BE2C (cell line): Measurements from ENCODE around the gene NFKBIA.
"Not testable (repeated sequence)": the region's sequence is repeated elsewhere in the genome, so short reads cannot be mapped to it uniquely, and the experiment has no call there.

Experiments
- DNase-seq: peaks from one replicate; pipeline ENCODE4 v3.0.0-alpha.2; 2020
- H3K27me3 ChIP-seq: fragments of 250-450 bp; sonication (Bioruptor Pico); 2 replicates; pipeline ENCODE4 v1.5.1; 2020; ENCODE audit warnings: mild to moderate bottlenecking
- H3K36me3 ChIP-seq: fragments of 250-450 bp; sonication (Bioruptor Pico); 2 replicates; pipeline ENCODE4 v1.5.1; 2020; ENCODE audit warnings: mild to moderate bottlenecking
- H3K4me1 ChIP-seq: fragments of 250-450 bp; sonication (Bioruptor Pico); 2 replicates; pipeline ENCODE4 v1.5.1; 2020
- H3K4me3 ChIP-seq: 2 replicates; pipeline ENCODE4 v1.5.1; 2011; ENCODE audit warnings: low read depth, low read length
- H3K9me3 ChIP-seq: fragments of 250-450 bp; sonication (Bioruptor Pico); 2 replicates; pipeline ENCODE4 v1.5.1; 2020
- TF ChIP-seq, protein P1 (sequence below): IDR thresholded peaks from 2 replicates; pipeline ENCODE4 v1.5.1; 2012; ENCODE audit warnings: mild to moderate bottlenecking, low read depth, low read length

Gene NFKBIA

DNA sequence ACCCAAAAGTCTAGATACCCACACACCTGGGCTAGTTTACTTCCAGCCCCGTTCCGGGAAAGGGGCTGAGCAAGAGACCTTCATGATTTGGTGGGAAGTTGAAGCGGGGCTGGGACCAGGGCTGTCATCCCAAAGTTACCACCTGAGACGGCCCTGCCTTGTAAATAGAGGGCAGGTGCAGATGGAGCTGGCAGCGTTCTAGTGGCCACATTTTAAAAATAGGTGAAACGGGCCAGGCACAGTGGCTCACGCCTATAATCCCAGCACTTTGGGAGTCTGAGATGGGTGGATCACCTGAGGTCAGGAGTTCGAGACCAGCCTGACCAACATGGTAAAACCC lies 43.4 kb downstream of the NFKBIA start:
- H3K9me3 ChIP-seq: no peaks in the 10 kb centered on the region
- H3K36me3 ChIP-seq: no peaks in the 10 kb centered on the region
- no peaks in the 10 kb centered on the region for H3K27me3 ChIP-seq
- no peak overlapping the region for H3K4me3 ChIP-seq
- TF ChIP-seq, protein P1, sequence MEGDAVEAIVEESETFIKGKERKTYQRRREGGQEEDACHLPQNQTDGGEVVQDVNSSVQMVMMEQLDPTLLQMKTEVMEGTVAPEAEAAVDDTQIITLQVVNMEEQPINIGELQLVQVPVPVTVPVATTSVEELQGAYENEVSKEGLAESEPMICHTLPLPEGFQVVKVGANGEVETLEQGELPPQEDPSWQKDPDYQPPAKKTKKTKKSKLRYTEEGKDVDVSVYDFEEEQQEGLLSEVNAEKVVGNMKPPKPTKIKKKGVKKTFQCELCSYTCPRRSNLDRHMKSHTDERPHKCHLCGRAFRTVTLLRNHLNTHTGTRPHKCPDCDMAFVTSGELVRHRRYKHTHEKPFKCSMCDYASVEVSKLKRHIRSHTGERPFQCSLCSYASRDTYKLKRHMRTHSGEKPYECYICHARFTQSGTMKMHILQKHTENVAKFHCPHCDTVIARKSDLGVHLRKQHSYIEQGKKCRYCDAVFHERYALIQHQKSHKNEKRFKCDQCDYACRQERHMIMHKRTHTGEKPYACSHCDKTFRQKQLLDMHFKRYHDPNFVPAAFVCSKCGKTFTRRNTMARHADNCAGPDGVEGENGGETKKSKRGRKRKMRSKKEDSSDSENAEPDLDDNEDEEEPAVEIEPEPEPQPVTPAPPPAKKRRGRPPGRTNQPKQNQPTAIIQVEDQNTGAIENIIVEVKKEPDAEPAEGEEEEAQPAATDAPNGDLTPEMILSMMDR: no peak
- no peak for DNase-seq
- H3K4me1 ChIP-seq: peaks cover 2% of the 10 kb centered on the region; the same call in 1 of the 2 replicates

DNA sequence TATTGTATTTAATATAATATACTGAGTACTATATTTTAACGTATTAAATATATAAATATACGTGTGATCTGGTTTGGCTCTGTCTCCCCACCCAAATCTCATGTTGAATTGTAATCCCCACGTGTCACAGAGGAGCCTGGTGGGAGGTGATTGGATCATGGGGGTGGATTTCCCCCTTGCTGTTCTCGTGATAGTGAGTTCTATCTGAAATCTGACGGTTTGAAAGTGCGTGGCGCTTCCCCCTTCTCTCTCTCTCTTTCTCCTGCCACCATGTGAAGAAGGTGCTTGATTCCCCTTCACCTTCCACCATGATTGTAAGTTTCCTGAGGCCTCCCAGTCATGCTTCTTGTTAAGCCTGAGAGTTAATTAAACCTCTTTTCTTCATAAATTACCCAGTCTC lies 44.9 kb downstream of the NFKBIA start:
- H3K27me3 ChIP-seq, H3K36me3 ChIP-seq, DNase-seq, H3K4me1 ChIP-seq, H3K4me3 ChIP-seq, H3K9me3 ChIP-seq: not testable (repeated sequence)

DNA sequence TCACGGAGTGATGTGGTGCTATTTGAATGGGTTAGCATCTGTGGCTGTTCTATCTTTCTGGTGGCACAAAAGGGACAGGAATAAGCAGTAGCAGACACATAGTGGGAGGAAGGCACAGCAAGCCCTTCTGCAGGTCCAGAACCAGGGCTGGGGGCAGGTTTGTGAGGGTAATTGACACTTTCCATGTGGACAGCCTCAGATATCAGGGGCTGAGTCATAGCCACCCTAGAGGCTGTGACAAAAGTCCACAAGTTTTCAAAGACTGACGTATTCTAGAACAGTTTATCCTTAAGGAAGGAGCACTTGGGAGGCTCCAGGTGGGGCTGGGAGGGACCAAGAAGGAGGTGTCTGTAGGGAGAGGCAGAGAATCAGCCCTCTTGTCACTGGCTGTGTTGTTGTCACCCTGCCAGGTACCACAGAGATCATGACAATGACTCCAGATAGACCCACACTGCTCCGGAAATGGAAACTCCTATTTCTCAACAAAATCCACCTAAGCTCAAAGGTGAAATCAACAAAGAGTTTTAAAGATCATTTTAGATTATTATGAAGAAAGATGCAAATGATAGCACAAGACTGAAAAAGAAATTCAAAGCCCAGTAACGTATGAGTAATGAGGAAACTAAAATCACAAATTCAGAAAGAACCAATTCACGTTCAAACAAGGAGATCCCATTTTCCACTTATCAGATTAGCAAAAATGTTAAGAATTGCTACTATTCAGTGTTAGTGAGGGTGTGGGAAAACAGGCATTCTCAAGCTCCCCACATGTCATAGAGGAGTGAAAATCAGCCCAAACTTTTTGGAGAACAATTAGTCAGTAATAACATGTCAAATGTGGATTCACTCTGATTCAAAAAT lies 48.3 kb downstream of the NFKBIA start:
- no peaks in the 10 kb centered on the region for H3K36me3 ChIP-seq
- DNase-seq: peak; percentile 37
- H3K4me3 ChIP-seq: no peak overlapping the region

DNA sequence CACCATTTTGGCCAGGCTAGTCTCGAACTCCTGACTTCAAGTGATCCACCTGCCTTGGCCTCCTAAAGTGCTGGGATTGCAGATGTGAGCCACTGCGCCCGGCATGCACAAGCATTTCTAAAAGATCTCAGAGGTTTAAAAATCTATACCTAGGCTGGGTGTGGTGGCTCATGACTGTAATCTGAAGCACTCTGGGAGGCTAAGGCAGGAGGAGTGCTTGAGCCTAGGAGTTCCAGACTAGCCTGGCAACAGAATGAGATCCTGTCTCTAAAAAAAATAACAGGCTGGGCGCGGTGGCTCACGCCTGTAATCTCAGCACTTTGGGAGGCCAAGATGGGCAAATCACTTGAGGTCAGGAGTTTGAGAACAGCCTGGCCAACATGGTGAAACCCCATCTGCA lies 49.3 kb downstream of the NFKBIA start:
- not testable (repeated sequence) for H3K4me1 ChIP-seq

More for the DNA sequence above, 48.3 kb downstream of the NFKBIA start:
- Histone ChIP-seq H3K27me3 (no peaks in the 10 kb centered on the region), H3K9me3 (no peaks in the 10 kb centered on the region), H3K4me1 (peaks cover 6% of the 10 kb centered on the region; the same call in 1 of the 2 replicates)
- TF ChIP-seq, protein P1: no peak

DNA sequence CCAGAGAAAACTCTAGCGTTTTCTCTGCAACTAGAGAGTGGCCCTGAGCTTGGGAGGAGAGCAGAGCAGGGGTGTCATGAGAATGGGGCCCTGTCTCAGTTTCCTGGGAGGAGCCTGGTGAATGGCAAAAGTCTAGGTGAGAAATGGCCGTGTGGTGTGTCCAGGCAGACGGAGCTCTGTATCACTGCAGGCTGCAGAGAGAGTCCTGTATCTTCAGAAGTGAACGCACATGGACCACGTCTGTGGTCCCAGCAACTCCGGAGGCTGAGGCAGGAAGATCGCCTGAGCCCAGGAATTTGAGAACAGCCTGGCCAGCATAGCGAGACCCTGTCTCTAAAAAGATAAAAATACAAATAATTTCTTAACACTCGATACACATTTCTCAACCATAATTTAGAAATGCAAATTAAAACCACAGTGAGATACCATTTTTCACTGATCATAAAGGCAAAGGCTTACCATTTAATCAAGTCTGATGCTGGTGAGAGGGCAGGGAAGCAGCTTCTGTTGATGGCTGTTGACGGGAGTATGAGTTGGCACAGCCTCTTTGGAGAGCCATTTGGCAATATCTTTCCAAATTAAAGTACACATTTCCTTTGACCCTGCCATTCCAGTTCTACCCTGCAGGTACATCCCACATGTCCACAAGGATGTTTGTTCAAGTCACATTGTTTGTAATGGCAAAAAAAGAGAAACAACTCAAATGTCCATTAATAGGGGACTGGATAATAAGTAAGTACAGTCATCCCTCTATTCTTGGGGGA lies 51.0 kb downstream of the NFKBIA start:
- DNase-seq: no peak
- TF ChIP-seq, protein P1: no peak
- peaks cover 6% of the 10 kb centered on the region; the same call in 1 of the 2 replicates for H3K4me1 ChIP-seq
- H3K4me3 ChIP-seq: no peak overlapping the region
- no peaks in the 10 kb centered on the region for H3K27me3 ChIP-seq
- H3K9me3 ChIP-seq: no peaks in the 10 kb centered on the region
- H3K36me3 ChIP-seq: no peaks in the 10 kb centered on the region

More for the DNA sequence above, 49.3 kb downstream of the NFKBIA start:
- not testable (repeated sequence) for H3K27me3 ChIP-seq, H3K9me3 ChIP-seq, H3K36me3 ChIP-seq, H3K4me3 ChIP-seq, DNase-seq

DNA sequence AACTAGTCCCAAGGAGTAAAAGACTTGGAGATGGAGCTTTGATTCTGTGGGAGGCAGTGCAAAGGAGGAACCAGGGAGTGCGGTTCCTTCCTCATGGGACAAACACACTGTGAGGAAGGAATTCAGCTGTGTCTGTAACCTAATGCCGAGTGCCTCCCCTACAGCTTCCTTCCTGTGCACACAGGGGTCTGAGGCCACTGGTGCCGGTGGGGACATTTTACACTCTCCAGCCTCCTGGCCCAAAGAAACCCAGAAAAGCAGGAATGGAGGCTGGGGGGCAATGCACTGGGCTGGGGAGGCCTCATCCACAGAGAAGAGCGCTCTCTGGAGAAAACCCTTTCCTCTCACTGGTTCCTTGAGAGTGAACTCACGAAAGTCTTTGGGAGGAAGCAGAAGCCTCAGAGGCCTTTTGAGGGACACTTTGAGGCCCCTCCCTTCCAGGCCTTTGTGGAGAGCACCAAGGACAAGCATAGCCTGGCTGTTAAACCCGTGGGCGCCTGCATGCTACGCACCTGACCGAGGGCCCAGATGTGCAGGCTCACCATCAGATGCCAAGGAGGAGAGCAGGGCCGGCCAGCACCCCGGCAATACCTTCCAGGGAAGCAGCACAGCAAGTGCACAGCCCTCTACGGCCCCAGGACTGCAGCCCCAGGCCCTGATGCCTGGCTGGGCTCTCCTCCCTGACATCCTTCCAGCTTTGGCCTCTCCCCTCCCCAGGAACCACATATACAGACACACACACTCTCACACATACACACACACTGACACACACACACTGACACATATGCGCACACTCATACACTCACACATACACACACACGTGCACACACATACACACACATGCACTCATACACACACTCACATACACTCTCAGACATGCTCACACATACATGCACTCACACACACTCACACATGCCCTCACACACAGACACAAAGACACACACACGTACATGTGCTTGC lies 52.0 kb downstream of the NFKBIA start:
- no peaks in the 10 kb centered on the region for H3K27me3 ChIP-seq
- peaks cover 6% of the 10 kb centered on the region; the same call in 1 of the 2 replicates for H3K4me1 ChIP-seq
- DNase-seq: no peak
- H3K4me3 ChIP-seq: no peak overlapping the region
- TF ChIP-seq, protein P1: no peak
- no peaks in the 10 kb centered on the region for H3K9me3 ChIP-seq
- H3K36me3 ChIP-seq: no peaks in the 10 kb centered on the region
